Measurements from ENCODE around the gene LBX2.

DNA sequence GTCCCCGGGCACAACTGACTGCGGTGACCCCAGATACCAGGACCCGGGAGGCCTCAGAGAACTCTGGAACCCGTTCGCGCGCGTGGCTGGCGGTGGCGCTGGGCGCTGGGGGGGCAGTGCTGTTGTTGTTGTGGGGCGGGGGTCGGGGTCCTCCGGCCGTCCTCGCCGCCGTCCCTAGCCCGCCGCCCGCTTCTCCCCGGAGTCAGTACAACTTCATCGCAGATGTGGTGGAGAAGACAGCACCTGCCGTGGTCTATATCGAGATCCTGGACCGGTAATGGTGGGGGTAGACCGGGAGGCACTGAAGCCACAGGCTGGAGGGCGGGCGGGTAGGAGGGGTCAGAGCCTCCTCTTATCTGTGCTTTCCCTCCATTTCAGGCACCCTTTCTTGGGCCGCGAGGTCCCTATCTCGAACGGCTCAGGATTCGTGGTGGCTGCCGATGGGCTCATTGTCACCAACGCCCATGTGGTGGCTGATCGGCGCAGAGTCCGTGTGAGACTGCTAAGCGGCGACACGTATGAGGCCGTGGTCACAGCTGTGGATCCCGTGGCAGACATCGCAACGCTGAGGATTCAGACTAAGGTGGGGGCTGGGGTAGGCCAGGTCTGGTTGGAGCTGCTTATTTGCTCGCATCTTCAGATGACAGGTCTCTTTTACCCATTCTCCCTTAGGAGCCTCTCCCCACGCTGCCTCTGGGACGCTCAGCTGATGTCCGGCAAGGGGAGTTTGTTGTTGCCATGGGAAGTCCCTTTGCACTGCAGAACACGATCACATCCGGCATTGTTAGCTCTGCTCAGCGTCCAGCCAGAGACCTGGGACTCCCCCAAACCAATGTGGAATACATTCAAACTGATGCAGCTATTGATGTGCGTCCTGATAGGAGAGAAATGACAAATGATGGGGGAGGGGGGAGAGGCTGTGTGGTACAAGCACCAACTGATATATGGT, 31.1 kb upstream of the LBX2 start:
- TF ChIP-seq, protein P1, sequence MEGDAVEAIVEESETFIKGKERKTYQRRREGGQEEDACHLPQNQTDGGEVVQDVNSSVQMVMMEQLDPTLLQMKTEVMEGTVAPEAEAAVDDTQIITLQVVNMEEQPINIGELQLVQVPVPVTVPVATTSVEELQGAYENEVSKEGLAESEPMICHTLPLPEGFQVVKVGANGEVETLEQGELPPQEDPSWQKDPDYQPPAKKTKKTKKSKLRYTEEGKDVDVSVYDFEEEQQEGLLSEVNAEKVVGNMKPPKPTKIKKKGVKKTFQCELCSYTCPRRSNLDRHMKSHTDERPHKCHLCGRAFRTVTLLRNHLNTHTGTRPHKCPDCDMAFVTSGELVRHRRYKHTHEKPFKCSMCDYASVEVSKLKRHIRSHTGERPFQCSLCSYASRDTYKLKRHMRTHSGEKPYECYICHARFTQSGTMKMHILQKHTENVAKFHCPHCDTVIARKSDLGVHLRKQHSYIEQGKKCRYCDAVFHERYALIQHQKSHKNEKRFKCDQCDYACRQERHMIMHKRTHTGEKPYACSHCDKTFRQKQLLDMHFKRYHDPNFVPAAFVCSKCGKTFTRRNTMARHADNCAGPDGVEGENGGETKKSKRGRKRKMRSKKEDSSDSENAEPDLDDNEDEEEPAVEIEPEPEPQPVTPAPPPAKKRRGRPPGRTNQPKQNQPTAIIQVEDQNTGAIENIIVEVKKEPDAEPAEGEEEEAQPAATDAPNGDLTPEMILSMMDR (IDR thresholded peaks at IDR 0.05; ENCODE audit: low read depth, low read length, missing input control) = no peak
- TF ChIP-seq RAD21 (IDR thresholded peaks at IDR 0.05) = no peak
- TF ChIP-seq NR2F2 (IDR thresholded peaks at IDR 0.05) = no peak
- no peak for TF ChIP-seq EGR1 (IDR thresholded peaks at IDR 0.05; ENCODE audit: low read depth in 2 of 2)
- TF ChIP-seq, protein P2, sequence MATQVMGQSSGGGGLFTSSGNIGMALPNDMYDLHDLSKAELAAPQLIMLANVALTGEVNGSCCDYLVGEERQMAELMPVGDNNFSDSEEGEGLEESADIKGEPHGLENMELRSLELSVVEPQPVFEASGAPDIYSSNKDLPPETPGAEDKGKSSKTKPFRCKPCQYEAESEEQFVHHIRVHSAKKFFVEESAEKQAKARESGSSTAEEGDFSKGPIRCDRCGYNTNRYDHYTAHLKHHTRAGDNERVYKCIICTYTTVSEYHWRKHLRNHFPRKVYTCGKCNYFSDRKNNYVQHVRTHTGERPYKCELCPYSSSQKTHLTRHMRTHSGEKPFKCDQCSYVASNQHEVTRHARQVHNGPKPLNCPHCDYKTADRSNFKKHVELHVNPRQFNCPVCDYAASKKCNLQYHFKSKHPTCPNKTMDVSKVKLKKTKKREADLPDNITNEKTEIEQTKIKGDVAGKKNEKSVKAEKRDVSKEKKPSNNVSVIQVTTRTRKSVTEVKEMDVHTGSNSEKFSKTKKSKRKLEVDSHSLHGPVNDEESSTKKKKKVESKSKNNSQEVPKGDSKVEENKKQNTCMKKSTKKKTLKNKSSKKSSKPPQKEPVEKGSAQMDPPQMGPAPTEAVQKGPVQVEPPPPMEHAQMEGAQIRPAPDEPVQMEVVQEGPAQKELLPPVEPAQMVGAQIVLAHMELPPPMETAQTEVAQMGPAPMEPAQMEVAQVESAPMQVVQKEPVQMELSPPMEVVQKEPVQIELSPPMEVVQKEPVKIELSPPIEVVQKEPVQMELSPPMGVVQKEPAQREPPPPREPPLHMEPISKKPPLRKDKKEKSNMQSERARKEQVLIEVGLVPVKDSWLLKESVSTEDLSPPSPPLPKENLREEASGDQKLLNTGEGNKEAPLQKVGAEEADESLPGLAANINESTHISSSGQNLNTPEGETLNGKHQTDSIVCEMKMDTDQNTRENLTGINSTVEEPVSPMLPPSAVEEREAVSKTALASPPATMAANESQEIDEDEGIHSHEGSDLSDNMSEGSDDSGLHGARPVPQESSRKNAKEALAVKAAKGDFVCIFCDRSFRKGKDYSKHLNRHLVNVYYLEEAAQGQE (IDR thresholded peaks at IDR 0.05) = no peak
- TF ChIP-seq JUND (IDR thresholded peaks at IDR 0.05) = no peak
- TF ChIP-seq FOXA1 (IDR thresholded peaks at IDR 0.05) = no peak
